H1 (cell line): ENCODE results near the gene ARMC6. TPM values are rescaled to one million over a fixed set of nuclear protein-coding genes. Genes with fewer than 3 reads are reported as not detected.

Experiments used
- BACH1 ChIP-seq: IDR thresholded peaks from 2 replicates; pipeline ENCODE4 v1.6.1; 2012; ENCODE audit warnings: low read length, improper control_type of control experiment
- ZNF274 ChIP-seq: IDR thresholded peaks from 2 replicates; pipeline ENCODE4 v1.7.0; 2012; ENCODE audit warnings: low read length, borderline replicate concordance; ENCODE audit errors: extremely low read depth
- polyA plus RNA-seq, 7 experiments: library from polyadenylated mRNA; depleted of rRNA in 3 of 7; stranded (reverse) in 5 of 7; unstranded in 2 of 7; fragments of >200 nt in 5 of 7; fragments of 200-250 nt in 2 of 7; gene quantifications; 1 replicate in 5 of 7; 2 replicates in 1 of 7; 4 replicates in 1 of 7; pipeline versions ENCODE4 v1.2.1 to v1.2.3, GENCODE V29; 2011 to 2013; ENCODE audit warnings: missing spikeins in 2 of 7, mixed read lengths in 2 of 7
- total RNA-seq: library from RNA; stranded (reverse); fragmentation: NEBNext Ultra II Directional; extraction: Animal tissue kit (Norgen Biotek cat#: 25700); gene quantifications from 2 replicates; pipeline ENCODE4 v1.2.1, GENCODE V29; 2021
- TF ChIP-seq, protein P1 (sequence below): IDR thresholded peaks from 2 replicates; pipeline ENCODE4 v1.6.1; 2011; ENCODE audit warnings: low read length, improper control_type of control experiment

Gene ARMC6
- total and polyA plus RNA-seq, 2 of the 8 experiments (the other 6 are each of a cell fraction or from before 2014, with no cell fraction given): 67.1 to 68.3 TPM

DNA sequence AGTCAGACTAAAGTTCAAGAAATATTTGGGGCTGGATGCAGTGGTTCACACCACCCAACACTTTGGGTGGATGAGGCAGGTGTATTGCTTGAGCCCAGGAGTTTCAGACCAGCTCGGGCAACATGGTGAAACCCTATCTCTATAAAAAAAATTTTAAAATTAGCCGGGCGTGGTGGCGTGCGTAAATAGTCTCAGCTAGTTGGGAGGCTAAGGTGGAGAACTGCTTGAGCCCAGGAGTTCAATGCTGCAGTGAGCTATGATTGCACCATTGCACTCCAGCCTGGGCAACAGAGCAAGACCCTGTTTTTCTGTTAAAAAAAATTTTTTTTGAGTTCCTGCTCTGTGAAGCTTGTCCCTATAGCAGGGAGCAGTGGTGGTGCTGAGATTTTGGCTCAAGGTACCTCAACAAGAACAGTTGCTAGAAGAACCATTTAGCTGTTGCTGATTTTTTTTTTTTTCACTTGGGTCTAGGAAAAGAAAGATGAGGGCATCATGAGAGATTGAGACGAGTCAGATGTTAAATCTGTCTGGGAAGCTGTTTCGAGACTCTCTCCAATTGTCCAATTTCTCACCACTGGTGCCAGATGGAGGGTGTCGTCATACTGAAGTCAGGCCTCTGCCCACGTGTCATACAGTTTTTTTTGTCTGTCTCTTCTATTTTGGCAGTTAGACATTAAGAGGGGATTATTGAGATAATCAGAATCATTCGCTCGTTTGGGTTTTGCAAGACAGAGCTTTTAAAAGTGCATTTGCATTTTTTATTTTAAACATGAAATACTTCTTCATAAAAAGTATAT is 34.1 kb downstream of the ARMC6 start (continued):
- TF ChIP-seq BACH1: no peak
- TF ChIP-seq, protein P1, sequence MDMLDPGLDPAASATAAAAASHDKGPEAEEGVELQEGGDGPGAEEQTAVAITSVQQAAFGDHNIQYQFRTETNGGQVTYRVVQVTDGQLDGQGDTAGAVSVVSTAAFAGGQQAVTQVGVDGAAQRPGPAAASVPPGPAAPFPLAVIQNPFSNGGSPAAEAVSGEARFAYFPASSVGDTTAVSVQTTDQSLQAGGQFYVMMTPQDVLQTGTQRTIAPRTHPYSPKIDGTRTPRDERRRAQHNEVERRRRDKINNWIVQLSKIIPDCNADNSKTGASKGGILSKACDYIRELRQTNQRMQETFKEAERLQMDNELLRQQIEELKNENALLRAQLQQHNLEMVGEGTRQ: no peak
- TF ChIP-seq ZNF274: no peak
